D721Med (cell line): ENCODE results near the gene CNN3.

Source experiments
- DNase-seq: peaks from one replicate; pipeline ENCODE4 v3.0.0; 2011; ENCODE audit warnings: low spot score; ENCODE audit not compliant: insufficient read length
- FAIRE-seq: peaks from 2 replicates; lab custom pipeline; 2011; peaks lifted over from hg19 to GRCh38; lab: Jason Lieb, UNC
- CTCF ChIP-seq: IDR thresholded peaks from 2 replicates; pipeline ENCODE4 v1.5.1; 2012; ENCODE audit warnings: mild to moderate bottlenecking, control low read depth; ENCODE audit not compliant: insufficient read depth; ENCODE audit errors: missing control alignments

Gene CNN3

GRCh38 chr1:94888201-94888600 lies 38.7 kb downstream of the CNN3 start:
- no peak for DNase-seq
- TF ChIP-seq CTCF: no peak
- no peak for FAIRE-seq

- DNase-seq (no peak), FAIRE-seq (no peak)
- TF ChIP-seq CTCF: no peak
Observed at GRCh38 chr1:94887603-94888171, 39.2 kb downstream of the CNN3 start.

- DNase-seq: no peak
- FAIRE-seq: no peak
- TF ChIP-seq CTCF: no peak
Observed at GRCh38 chr1:94887106-94887505, 39.8 kb downstream of the CNN3 start.

- DNase-seq (no peak), FAIRE-seq (no peak)
- TF ChIP-seq CTCF: no peak
Observed at GRCh38 chr1:94886361-94886760, 40.5 kb downstream of the CNN3 start.

- no peak for TF ChIP-seq CTCF
- FAIRE-seq: no peak
- DNase-seq: no peak
Observed at GRCh38 chr1:94884507-94884906, 42.4 kb downstream of the CNN3 start.

- no peak for FAIRE-seq
- DNase-seq: no peak
- TF ChIP-seq CTCF: no peak
Observed at GRCh38 chr1:94884106-94884505, 42.8 kb downstream of the CNN3 start.

GRCh38 chr1:94883691-94884090 lies 43.2 kb downstream of the CNN3 start:
- no peak for TF ChIP-seq CTCF
- DNase-seq: no peak

More at GRCh38 chr1:94883691-94884090, 43.2 kb downstream of the CNN3 start:
- no peak for FAIRE-seq
